ENCODE data around the gene FLRT1.

Gene FLRT1

DNA sequence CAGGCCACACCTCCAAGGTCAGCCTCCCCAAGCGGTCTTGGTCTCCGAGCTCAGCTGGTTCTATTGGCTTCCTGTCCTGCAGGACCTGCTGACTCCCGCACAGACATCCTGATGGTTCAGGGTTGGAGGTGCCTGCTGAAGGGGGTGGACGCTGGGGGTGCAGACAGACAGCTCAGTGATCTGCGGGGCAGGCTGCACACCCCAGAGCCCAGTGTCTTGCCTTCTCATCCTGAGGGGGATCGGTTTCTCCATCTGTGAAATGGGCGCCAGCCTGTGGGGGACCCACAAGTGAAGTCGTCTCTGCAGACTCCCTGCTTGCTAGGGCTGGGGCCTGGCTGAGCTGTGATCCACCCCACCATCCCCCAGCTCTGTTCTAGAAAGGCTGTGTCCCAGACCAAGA lies 13.8 kb downstream of the FLRT1 start:
- no peak for DNase-seq

DNA sequence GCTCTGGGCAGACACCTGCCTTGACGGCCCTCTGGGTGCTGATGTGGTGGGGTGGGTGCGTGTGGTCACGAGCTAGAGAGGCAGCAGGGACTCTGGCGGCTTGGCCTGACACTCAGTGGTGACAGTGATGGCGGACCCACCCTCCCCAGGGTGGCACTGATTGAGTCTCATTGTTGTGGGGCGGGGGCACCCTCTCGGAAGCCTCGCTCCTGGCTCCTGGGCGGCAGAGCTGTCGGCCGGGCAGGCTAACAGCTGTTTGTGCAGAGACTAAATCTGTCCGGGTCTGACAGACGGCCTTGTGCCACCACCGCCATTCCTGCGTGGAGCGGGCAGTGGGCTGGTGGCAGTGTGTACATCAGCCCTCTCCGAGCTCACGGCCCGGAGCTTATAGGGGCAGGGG lies 15.6 kb downstream of the FLRT1 start:
- DNase-seq: no peak

DNA sequence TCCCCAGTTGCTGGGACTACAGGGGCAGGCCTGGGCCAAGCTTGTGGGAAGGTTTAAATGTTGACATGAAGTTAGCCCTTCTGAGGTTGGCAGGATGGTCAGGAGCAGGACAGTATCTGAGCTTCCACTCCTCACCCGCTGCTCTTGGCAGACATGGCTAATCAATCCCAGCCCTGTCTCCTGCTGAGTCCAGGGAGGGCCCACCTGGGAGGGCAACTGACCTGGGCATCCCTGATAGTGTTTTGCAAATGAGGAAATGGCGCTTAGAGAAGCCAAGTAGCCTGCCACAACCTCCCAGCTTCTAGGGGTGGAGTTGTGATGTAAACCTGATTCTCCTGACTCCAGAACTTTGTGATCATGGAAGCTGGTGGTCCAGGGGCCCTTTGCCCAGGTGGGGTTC lies 16.7 kb downstream of the FLRT1 start:
- DNase-seq: no peak

DNA sequence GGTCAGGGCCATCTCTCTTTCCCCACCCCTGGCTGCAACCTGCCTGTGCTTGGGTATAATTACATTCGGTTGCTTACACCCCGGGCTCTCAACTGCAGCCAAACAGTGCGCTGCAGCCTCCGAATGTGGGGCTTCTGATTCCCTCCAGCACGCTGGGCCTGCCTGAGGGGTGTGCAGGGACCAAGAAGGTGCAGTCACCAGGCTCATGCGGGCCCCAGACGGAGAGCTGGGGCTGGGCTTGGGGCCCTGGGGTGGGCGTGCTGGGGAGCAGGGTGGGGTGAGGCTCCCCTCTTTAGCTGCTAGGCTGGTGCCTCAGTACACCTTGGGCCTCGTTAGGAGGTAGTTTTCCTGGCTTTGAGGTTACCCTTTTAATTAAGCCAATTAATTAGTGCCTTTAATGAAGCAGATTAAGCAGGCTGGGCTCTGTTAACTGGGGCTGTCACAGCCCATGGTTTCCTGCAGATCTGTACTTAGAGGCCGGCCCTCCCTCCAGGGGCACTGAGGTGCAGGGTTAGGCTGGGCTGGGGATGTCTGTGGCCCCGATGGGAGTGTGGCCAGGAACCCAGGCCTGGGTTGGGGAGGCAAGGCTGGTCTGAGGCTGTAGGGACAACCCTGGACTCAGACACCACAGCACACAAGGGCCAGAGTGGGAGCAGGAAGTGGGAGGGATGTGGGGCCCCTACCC lies 17.3 kb downstream of the FLRT1 start:
- no peak for DNase-seq

DNA sequence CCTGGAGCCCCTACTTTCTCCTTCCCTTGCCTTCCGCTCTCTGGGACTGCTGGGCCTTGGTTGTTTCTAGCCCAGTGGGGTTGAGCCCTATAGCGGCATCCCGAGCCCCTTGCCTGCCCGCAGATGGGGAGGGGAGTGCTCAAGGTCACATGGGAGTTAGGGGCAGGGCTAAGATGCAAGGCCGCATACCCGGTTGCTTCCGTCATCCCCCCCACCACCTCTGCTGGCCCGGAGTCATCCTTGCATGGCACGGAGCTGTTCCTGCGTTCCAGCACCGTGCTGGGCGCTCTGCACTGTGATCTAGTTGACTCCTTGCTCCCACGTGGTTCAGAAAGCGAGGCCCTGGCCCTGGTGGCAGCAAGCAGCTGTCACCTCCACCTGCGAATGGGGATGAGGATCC lies 18.0 kb downstream of the FLRT1 start:
- no peak for DNase-seq

DNA sequence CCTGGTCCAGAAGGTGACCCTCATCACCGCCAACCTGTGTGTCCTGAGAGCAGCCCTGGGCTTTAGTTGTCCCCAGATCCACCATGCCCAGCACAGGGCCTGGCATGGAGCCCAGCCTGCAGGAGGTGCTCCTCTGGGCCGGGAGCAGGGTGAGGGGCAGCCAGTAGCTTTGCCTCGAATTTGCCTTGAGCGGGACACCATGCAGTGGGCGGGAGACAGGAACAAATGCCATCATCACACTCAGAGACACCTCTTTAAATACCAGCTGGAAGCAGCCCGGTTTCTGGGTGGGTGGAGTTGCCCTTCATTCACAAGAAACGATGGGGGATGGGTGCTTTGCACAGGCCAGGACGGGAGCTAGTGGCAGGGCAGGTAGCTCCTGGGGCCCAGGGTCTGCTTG lies 19.3 kb downstream of the FLRT1 start:
- no peak for DNase-seq

DNA sequence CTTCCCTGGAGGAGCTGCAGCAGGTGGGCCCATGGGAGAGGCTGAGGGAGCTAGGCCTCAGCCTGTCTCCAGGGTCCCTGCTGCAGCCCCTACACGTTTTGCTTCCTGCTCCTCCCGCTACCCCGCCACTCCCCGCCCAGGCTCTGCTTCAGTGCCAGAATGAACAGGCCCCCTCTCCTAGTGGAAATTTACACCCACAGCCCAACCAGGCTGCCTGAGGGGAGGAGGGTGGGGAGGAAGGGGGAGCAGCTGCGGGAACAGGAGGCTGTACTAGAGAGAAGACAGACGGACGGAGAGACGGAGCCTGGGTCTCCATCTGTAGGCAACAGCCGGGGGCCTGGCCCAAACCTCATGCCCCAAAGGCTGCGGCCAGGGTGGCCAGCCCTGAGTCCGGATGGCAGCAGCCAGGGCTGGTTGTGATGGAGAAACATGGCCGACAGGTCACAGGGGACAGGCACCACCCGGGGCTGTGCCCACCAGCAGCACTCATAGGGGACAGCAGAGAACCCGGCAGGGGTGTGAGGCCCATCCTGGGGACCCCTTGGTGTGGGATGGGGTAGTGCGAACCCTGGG lies 20.6 kb downstream of the FLRT1 start:
- DNase-seq: no peak

DNA sequence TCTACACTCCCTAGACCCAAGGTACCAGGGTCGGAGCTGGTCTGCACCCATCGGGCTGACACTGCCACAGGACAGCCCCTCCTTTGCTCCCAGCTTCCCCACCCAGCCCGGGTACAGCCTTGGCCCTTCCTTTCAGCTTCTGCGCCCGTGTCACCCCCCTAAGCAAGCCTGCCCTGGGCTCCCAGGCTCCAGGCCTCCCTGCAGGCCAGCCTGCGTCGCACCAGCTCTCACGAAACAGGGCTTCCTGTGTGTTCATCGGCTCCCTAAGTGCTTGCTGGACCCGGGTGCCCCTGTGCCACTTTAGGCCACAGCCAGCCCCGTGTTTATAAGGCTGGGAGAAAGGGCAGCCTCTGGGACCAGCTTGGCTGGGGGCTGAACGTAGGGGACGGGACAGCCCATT lies 21.1 kb downstream of the FLRT1 start:
- DNase-seq: no peak

DNA sequence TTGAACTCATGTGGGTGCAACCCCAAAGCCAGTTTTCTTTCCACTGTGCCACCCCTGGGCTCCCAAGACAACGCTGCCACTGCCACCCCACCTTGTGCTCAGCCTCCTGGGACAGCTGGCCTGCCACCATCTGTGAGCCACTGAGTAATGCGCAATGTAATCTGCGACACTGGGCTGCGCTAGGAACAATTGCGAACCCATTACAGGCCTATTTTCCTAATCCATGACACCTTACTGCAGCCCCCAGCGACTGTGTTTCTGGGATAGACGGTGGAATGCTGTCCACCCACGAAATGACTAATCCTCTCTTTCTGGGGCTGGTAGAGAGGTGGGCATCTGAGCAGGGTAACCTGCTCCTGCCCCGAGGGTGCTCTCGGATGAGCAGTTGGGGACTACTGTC lies 22.2 kb downstream of the FLRT1 start:
- DNase-seq: no peak

DNA sequence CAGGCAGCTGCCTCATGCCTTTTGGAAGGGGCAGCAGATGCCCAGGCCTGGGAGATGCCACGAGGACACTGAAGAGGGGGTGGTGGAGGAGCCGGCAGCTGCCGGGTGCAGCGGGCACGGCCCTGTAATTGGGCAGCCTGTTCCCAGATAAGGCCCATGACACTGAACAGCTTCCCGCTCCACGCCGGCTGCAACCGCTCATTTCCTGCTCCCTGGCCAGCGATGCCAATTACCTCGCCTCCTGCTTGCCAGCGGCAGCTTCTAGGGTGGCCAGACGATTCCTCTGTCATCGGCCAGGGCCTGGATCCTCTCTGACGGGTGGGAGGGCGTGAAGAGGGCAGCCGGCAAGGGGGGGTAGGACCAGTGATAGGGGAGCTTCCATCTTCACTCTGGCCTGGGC lies 22.8 kb downstream of the FLRT1 start:
- DNase-seq: no peak

DNA sequence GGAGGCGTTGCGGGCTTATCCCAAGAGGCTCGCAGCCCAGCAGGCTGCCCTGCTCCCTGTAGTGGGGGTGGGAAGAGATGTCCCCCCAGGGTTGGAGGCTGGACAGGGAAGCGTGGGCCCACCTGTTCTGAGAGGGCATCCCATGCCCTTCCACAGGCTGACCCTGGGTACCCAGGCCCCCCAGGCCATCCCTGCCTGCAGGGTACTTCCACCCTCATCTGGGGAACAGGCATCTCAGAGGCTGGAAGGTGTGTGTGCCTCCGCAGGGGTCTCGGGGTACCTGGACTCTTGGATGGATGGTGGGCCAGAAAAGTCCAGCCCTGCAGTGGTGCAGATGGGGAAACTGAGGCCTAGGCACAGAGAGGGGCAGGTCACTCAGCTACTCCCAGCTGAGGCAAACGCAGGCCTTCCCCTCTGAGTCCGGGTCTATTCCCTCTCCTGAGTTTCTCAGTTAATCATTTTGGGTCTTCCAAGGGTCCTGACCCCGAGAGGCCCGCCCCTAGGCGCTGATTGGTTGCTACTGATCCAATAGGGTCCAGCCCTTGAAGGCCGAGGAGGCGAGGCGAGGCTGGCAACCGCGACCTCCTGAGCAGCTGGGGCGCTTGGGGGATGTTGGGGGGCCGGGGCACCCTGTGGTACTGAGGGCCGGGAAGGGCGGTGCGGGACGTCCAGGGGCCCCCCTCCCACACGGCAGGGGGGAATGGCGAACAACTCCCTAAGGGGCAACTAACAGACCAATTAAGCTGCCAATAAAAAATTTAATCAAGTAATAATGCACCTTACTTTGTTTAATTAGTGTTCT lies 23.8 kb downstream of the FLRT1 start:
- DNase-seq: no peak

DNA sequence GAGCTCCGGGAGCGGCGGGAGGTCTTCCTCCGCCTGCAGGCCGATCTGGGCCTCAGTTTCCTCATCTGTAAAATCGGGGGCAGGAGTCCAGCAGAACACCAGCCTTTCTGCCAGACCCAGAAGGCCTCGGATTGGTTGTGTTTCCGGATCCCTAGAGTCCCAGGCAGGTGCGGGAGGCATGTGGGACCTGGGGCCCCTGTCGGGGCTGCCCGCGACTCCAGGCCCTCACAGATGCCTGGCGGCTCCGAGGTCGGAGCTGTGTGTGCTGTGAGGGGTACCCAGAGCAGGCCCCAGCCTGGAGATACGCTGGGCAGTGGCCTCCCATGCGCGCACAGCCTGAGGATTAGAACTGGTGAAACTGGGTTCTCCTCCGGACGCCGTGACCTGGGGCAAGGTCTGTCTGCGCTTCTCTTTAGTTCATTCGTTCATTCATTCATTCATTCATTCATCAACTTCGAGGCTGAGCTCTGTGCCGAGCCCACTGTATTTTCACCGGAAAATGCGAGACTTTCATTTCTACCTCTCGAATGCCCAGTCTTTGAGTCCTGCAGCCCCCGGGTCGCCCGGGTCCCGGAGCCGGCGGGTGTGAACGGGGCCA lies 24.6 kb downstream of the FLRT1 start:
- no peak for DNase-seq

DNA sequence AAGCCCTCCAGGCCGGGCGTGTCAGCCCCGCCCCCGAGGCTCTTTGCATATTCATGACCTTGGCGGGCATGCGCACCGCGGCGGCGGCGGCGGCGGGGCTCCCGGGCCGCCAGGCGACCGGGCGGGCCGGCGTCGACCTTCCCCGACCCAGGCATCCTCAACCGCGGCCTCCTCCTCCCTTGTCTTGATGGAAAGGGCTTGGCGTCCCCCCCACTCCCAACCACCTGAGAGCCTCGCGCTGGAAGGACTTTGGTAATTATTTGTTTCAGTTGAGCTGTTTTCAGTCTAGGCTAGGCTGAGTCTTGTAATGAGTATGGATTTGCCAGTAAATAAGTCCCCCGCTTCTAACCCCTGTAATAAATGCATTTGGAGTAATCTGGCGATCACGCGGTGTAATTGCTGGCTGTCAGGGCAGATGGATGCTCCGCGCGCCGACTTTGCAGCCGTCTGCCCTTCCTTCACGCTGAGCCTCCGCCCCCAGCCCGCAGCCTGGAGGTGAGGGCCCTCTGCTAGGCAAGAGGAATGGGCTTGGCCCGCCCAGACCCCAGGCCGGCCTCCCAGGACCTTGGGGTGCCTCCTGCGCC lies 25.2 kb downstream of the FLRT1 start:
- peak; percentile 40 for DNase-seq

DNA sequence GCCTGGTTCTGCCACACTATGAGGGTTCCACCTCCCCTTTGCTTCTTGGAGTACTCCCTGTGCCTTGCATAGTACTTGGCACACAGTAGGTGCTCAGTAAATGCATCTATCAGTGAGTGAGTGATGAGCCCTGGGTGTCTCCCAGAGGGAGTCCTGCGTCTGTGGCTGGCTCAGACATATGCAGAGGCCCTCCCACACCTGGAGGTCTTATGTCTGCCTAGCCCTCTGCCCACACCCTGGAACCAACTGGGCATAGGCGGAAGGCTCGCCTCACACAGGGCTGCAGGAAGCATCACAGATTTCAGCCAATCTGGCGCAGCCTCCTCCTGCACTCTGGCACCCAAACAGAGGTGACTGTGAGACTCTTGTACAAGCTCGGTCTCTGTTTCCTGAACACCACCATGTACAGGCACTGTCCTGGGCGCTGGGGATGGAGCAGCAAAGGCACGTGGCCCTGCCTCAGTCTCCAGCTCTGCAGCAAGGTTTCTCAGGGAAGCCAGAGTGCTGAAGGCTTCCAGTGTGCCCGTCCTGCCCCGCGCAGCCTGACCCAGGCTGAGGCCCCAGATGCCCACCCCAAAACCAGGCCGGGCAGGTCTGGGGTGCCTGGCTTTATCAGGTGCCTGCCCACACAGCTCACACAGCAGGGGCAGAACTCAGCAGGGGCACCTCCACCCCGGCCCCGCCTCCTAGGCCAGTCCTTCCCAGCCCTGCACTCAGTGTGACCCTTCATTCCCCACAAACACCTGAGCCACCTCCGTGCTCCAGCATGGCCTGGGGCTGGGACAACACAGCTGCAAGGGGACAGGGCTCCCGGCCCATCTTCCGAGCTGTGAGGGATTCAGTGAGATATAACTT lies 26.7 kb downstream of the FLRT1 start:
- no peak for DNase-seq

DNA sequence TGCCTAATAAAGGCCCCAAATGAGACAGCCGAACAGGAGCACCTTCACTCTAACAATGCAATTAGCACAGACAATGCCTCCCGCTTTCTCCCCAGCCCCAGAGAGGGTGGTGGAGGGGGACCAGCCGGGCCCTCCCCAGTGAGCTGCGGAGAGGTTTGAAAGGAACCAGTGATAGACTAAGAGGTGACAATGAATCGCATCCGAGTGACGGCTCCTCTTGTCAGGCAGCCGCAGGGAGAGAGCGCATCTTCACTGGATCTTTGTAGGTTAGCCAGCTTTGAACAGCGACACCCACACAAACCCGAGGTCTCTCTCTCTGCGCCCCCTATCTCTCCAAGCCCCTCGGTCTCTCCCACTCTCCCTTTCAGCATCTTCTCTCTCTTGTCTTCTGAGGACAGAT lies 28.0 kb downstream of the FLRT1 start:
- DNase-seq: no peak

DNA sequence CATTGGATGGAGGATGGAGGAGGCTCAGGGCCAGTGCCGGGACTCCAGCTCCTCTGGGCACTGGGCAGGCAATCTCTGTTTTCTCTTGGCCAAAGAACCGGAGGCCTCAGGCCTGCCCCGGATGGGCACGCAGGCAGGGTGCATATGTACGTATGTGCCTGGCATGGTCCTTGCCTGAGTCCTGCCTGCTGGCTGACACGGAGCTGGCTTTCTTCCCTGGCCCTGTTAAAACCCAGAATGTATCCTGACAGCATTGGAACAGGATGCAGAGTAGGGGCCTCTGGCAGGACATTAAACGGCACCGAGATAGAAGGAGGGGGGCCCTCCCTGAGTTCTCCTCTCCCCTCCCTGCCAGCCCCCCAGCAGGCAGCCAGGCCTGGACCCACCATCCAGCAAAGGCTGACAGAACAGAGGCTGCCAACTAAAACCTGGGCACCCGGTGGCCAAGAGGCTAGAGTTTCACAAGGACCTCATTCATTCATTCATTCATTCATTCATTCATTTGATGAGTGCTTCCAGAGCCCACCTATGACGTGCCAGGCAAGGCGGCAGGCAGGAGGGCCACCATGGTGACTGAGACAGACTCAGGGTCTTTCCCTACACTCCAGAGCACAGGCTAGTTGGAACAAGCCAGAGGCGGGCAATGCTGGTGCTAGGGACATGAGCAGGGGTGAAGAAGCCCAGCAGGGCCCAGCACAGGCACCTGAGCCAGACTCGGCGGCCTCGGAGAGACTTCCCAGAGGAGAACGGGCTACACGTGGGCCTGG lies 28.8 kb downstream of the FLRT1 start:
- DNase-seq: no peak

DNA sequence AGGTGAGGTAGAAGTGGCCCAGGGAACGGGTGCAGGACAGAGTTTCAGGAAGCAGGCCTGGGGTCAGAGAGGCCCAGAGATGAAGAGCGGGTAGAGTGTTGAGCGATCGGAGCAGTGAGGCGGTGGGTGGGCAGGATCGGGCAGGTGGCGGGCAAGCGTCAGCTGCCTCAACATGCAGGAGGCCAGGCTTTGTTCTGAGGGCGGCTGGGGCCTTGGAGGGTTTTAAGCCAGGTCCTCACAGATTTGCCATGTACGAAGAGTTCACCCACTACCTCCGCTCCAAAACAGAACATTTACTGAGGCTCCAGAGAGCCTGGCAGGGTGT lies 29.4 kb downstream of the FLRT1 start:
- DNase-seq: no peak

DNA sequence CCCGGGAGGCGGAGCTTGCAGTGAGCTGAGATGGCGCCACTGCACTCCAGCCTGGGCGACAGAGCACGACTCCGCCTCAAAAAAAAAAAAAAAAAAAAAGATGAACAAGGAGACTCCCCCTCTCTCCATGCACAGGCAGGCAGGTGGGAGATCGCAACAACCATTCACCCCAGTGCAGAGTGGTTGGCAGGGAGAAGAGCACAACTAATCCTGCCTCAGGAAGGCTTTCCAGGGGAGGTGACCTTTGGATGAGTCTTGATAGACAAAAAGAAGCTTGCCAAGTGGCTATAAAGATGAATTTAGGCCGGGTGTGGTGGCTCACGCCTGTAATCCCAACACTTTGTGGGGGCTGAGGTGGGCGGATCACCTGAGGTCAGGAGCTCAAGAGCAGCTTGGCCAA lies 30.0 kb downstream of the FLRT1 start:
- DNase-seq: no peak

DNA sequence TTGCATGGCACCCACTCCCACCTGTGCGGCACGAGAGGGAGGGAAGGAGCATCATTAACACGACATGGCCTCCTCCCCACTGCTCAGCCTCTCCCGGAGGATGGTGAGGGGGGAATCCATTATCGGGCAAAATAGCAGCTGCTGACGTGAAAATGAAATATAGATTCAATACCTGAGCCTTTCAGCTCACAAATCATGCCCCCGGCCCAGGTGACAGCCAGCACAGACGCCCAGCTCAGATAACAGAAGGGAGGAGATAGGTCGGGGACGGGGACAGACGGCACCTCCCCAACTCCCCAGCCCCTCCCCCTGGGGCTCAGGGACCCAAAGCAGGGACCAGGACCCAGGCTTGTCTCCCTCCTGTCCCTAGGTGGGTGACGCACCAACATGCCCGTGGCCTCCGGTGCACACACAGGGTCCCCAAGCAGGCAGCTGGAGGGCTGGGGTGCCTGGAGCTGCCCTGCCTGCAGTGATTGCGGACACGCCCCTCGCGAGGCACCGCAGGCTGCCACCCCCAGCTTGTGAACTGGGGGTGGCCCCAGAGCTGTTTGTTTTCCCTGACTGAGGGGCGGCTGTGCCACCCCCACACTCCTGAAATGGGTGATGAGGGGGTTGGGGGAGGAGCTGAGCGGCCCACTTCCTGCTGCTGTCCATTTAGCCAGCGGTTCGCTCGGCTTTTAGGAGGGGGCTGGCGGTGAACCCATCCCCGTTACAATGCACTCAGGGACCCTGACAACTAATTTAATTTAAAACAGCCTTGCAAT lies 31.7 kb downstream of the FLRT1 start:
- no peak for DNase-seq

DNA sequence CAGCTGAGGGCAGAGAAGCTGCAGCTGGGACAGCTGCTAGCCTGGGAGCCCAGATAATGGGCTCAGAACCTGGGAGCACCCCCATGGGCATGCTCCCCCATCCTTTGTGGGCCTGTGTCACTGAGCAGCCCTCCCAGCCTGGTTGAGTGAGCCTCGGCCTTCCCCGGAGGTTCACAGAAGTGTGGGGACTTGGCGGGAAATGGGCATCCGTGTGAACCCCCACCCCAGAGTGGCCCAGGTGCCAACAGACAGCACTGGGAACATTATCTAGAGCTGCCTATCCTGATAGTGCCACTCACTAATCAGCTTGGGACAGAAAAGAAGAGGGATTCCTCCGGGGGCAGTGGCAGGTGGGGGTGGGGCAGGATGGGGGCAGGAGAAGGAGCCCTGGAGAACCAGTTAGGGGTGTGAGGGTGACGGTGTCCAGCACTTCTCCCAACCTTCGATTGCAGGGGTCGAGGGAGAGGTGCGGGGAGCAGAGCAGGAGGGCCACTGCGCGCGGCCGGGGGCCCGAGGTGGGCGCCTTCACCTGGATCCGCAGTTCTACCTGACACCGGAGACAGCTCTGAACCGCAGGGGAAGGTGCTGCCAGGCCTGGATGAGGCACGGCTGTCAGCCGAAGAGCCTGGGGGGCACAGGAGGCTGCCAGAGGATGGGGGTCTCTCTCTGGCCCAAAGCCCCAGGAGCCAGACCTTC lies 33.1 kb downstream of the FLRT1 start:
- DNase-seq: no peak

Measured in stimulated activated CD4-positive, alpha-beta T cell treated with anti-CD3 and anti-CD28 coated beads, Interleukin-1b, Interleukin-23, amount 100 ng/mL, for 48 hours (primary cell).